Parathyroid adenoma (tissue), 2 donors: ENCODE data around the gene EBF3.

Experiments
- H2AFZ ChIP-seq: fragments of 300-600 bp; sonication (generic); one replicate; pipeline ENCODE4 v1.7.0; 2017; ENCODE audit warnings: antibody characterized with exemption, mild to moderate bottlenecking
- H3K27ac ChIP-seq: fragments of 300-600 bp; sonication (generic); one replicate; pipeline ENCODE4 v1.7.0; 2017
- H3K27me3 ChIP-seq: fragments of 300-600 bp; sonication (generic); one replicate; pipeline ENCODE4 v1.7.0; 2017; ENCODE audit warnings: low read length; ENCODE audit not compliant: control insufficient read depth, insufficient read depth
- H3K36me3 ChIP-seq: fragments of 300-600 bp; sonication (generic); one replicate; pipeline ENCODE4 v1.7.0; 2017; ENCODE audit warnings: low read length; ENCODE audit not compliant: control insufficient read depth, insufficient read depth
- H3K4me1 ChIP-seq: fragments of 300-600 bp; sonication (generic); one replicate; pipeline ENCODE4 v1.7.0; 2017; ENCODE audit warnings: control low read depth
- H3K4me2 ChIP-seq: fragments of 300-600 bp; sonication (generic); one replicate; pipeline ENCODE4 v1.7.0; 2017; ENCODE audit warnings: low read length
- H3K4me3 ChIP-seq: fragments of 300-600 bp; sonication (generic); one replicate; pipeline ENCODE4 v1.7.0; 2017; ENCODE audit warnings: low read depth, low read length
- H3K79me2 ChIP-seq: fragments of 300-600 bp; sonication (generic); one replicate; pipeline ENCODE4 v1.7.0; 2017; ENCODE audit warnings: control low read depth
- H3K9ac ChIP-seq: fragments of 300-600 bp; sonication (generic); one replicate; pipeline ENCODE4 v1.7.0; 2017; ENCODE audit warnings: mild to moderate bottlenecking
- H3K9me3 ChIP-seq: fragments of 300-600 bp; sonication (generic); one replicate; pipeline ENCODE4 v1.7.0; 2017; ENCODE audit warnings: low read length; ENCODE audit not compliant: control insufficient read depth
- TF ChIP-seq, protein P1 (sequence below): fragments of 300-600 bp; sonication (generic); IDR thresholded peaks from one replicate; pipeline ENCODE4 v1.7.0; 2017; ENCODE audit warnings: antibody characterized with exemption, mild to moderate bottlenecking
- donor health status: primary hyperparathyroidism.

The EBF3 gene

GRCh38 chr10:129843702-129844101, 120.4 kb downstream of the EBF3 start:
- no peaks in the 10 kb centered on the region for H3K4me1 ChIP-seq
- H3K9me3 ChIP-seq: no peaks in the 10 kb centered on the region
- TF ChIP-seq, protein P1, sequence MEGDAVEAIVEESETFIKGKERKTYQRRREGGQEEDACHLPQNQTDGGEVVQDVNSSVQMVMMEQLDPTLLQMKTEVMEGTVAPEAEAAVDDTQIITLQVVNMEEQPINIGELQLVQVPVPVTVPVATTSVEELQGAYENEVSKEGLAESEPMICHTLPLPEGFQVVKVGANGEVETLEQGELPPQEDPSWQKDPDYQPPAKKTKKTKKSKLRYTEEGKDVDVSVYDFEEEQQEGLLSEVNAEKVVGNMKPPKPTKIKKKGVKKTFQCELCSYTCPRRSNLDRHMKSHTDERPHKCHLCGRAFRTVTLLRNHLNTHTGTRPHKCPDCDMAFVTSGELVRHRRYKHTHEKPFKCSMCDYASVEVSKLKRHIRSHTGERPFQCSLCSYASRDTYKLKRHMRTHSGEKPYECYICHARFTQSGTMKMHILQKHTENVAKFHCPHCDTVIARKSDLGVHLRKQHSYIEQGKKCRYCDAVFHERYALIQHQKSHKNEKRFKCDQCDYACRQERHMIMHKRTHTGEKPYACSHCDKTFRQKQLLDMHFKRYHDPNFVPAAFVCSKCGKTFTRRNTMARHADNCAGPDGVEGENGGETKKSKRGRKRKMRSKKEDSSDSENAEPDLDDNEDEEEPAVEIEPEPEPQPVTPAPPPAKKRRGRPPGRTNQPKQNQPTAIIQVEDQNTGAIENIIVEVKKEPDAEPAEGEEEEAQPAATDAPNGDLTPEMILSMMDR: no peak
- no peaks in the 10 kb centered on the region for H3K36me3 ChIP-seq
- no peak overlapping the region for H3K4me2 ChIP-seq
- H2AFZ ChIP-seq: no peak overlapping the region
- no peak overlapping the region for H3K4me3 ChIP-seq
- no peaks in the 10 kb centered on the region for H3K79me2 ChIP-seq
- H3K9ac ChIP-seq: no peak overlapping the region
- no peaks in the 10 kb centered on the region for H3K27me3 ChIP-seq
- no peak overlapping the region for H3K27ac ChIP-seq

- H3K27me3 ChIP-seq: no peaks in the 10 kb centered on the region
- no peak overlapping the region for H3K9ac ChIP-seq
- H3K4me2 ChIP-seq: no peak overlapping the region
- H3K27ac ChIP-seq: no peak overlapping the region
- no peaks in the 10 kb centered on the region for H3K36me3 ChIP-seq
- no peak overlapping the region for H2AFZ ChIP-seq
- no peak overlapping the region for H3K4me3 ChIP-seq
- H3K79me2 ChIP-seq: no peaks in the 10 kb centered on the region
- TF ChIP-seq, protein P1: no peak
- H3K9me3 ChIP-seq: no peaks in the 10 kb centered on the region
- H3K4me1 ChIP-seq: no peaks in the 10 kb centered on the region
These were observed 120.9 kb downstream of the EBF3 start for GRCh38 chr10:129843131-129843541.

DNA sequence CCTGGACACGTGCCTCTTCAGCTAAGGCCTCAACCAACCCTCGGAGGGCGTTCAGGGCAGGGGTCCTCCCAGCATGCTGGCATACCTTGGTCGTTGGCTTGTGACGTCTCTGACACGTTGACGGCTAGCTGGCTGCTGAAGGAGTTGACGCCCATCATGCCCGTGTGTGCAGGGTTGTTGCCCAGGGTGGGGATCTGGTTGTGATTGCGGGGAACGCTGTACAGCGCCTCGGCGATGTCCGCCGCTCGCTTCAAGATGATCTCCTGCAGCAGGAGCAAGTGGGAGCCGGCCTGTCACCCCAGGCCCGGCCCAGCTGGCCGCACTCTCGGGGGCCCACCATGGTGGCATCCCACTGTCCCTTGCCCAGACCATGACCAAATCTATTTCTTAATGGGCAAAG, 122.0 kb downstream of the EBF3 start:
- Histone ChIP-seq H3K27me3 (no peaks in the 10 kb centered on the region), H3K9ac (no peak overlapping the region), H3K4me2 (no peak overlapping the region), H3K4me3 (no peak overlapping the region), H3K36me3 (no peaks in the 10 kb centered on the region), H3K27ac (no peak overlapping the region), H3K79me2 (no peaks in the 10 kb centered on the region), H3K4me1 (no peaks in the 10 kb centered on the region), H3K9me3 (no peaks in the 10 kb centered on the region), H2AFZ (no peak overlapping the region)
- TF ChIP-seq, protein P1: no peak

DNA sequence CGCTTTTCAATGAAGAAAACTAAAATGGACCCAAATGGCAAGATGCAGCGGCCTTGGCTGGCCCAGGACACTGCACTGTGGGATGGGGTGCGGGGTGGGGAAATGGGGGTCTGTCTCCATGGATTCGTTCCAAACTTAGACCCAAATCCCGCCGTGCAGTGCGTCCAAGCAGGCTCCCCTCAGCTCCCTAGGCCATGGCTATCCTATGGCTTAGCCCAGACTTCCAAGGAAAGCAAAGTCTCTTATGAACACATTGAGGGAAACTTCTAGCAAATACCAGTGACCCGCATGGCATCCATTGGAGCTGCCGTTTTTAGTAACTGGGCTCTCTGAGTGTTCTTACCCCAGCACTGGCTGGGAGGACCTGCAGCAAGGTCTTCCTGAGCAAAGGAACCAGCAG, 122.5 kb downstream of the EBF3 start:
- TF ChIP-seq, protein P1: no peak
- H3K36me3 ChIP-seq: no peaks in the 10 kb centered on the region
- no peak overlapping the region for H3K4me3 ChIP-seq
- no peak overlapping the region for H3K9ac ChIP-seq
- no peak overlapping the region for H3K4me2 ChIP-seq
- H3K9me3 ChIP-seq: no peaks in the 10 kb centered on the region
- H3K79me2 ChIP-seq: no peaks in the 10 kb centered on the region
- no peaks in the 10 kb centered on the region for H3K4me1 ChIP-seq
- H2AFZ ChIP-seq: no peak overlapping the region
- no peaks in the 10 kb centered on the region for H3K27me3 ChIP-seq
- no peak overlapping the region for H3K27ac ChIP-seq

- no peak overlapping the region for H2AFZ ChIP-seq
- H3K9me3 ChIP-seq: no peaks in the 10 kb centered on the region
- H3K79me2 ChIP-seq: no peaks in the 10 kb centered on the region
- H3K4me1 ChIP-seq: no peaks in the 10 kb centered on the region
- H3K9ac ChIP-seq: no peak overlapping the region
- H3K4me3 ChIP-seq: no peak overlapping the region
- H3K27ac ChIP-seq: no peak overlapping the region
- no peaks in the 10 kb centered on the region for H3K27me3 ChIP-seq
- H3K4me2 ChIP-seq: no peak overlapping the region
- TF ChIP-seq, protein P1: no peak
- no peaks in the 10 kb centered on the region for H3K36me3 ChIP-seq
These were observed 123.0 kb downstream of the EBF3 start for GRCh38 chr10:129841071-129841470.
